ENCODE measurements around the gene RAMAC.
"Not testable (repeated sequence)": the region's sequence is repeated elsewhere in the genome, so short reads cannot be mapped to it uniquely, and the experiment has no call there.

Gene RAMAC

GRCh38 chr15:83015361-83015760, 29.4 kb downstream of the RAMAC start:
- no peak for DNase-seq

DNA sequence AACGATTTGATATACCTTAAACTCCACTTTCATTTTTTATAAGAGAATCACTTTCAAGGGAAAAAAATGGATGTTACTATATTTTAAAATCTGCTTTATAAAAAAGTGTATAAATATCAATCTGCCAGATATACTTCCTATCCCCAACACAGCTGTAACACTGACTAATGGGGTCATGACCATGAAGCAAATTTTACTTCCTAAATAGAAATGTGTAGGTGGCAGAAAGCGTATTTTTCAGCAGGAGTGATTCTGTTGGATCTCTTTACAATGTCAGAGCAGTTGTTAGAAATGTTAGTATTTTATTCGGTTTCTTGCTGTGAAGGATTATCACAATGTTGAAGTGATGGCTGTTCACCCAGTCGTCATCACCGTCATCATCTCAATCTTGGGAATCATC, 30.9 kb downstream of the RAMAC start:
- DNase-seq: no peak

GRCh38 chr15:83018436-83018835, 32.4 kb downstream of the RAMAC start:
- peak in 1 of 2 experiments; percentile 10 for DNase-seq

DNA sequence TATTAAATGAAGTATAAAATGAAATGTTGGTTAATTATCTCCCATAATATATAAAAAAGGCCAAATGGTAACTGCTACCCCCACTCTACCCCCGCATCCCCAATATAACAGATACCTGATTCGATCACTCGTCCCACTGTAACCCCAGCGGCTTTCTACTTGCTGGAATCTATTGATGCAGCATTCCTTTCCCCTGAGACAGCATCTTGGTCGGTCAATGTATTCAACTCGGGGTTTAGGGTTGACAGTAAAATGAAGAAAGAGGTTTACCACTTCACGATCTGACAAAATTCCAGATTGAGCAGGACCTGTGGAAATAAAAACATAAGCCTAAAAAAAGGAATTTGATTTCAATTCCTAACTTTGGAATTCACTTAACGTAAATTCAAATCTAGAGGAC, 44.0 kb downstream of the RAMAC start:
- DNase-seq: no peak

- not testable (repeated sequence) for DNase-seq
Observed at GRCh38 chr15:83031234-83031633, 45.2 kb downstream of the RAMAC start.

DNA sequence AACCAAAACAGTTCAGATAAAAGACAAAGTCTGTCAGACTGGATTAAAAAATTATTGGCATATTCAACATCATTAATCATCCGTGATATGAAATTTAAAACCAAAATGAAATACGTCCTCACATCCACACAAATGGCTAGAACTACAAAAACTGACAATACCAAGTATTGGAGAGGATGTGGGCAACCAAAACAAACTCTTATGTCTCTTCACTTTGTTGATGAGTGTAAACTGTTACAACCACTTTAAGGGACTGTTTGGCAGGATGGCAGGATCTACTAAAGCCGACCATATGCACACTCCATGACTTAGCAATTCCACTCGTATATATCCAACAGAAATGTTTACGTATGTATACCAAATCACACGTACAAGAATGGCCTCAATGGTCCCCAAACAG, 50.2 kb downstream of the RAMAC start:
- DNase-seq: no peak

DNA sequence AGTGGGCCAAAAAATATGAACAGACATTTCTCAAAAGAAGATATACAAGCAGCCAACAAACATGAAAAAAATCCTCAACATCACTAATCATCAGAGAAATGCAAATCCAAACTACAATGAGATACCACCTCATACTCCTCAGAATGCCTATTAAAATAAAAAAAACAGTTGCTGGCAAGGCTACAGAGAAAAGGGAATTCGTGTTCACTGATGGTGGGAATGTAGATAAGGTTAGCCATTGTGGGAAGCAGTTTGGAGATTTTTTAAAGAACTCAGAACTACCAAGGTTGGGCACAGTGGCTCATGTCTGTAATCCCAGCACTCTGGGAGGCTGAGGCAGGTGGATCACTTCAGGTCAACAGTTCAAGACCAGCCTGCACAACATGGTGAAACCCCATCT, 53.2 kb downstream of the RAMAC start:
- no peak for DNase-seq

Measured in Kasumi-1 (cell line).